H1 (cell line): Measurements from ENCODE around the gene ITGA6. TPM values are rescaled to one million over a fixed set of nuclear protein-coding genes. Genes with fewer than 3 reads are reported as not detected.
A peak's percentile ranks its signal among the peaks of the same experiment; 100 is the strongest.

Experiments
- CTCF ChIA-PET: fragments of 300-600 bp; sonication (Branson Sonifier 250); formaldehyde crosslinking; loops from one replicate; lab custom pipeline; 2021; ENCODE audit not compliant: partially characterized antibody; lab: Charles Lee
- POLR2A ChIA-PET: fragments of 300-600 bp; sonication (Branson Sonifier 250); formaldehyde crosslinking; loops from one replicate; lab custom pipeline; 2021; ENCODE audit warnings: inconsistent platforms; ENCODE audit not compliant: partially characterized antibody; lab: Charles Lee
- DNase-seq, 2 experiments: peaks; one replicate each; pipeline versions ENCODE4 v3.0.0 to v3.0.0-alpha.2; 2010 to 2022; ENCODE audit warnings: low spot score in 2 of 2, low read depth in 1 of 2, mixed read lengths in 1 of 2
- FAIRE-seq: peaks from 2 replicates; lab custom pipeline; 2011; peaks lifted over from hg19 to GRCh38; lab: Jason Lieb, UNC
- H2AFZ ChIP-seq: 2 replicates; pipeline ENCODE4 v1.8.1; 2012; ENCODE audit warnings: low read length, inconsistent platforms
- H2AK5ac ChIP-seq: 2 replicates; pipeline ENCODE4 v1.6.1; 2013; ENCODE audit warnings: low read depth, low read length
- H2BK120ac ChIP-seq: replicated peaks from 2 replicates; pipeline ENCODE3; 2013; ENCODE audit warnings: low read depth, low read length, inconsistent platforms
- H2BK12ac ChIP-seq: 2 replicates; pipeline ENCODE4 v1.6.1; 2013; ENCODE audit warnings: low read depth, low read length
- H2BK15ac ChIP-seq: 2 replicates; pipeline ENCODE4 v1.6.1; 2013; ENCODE audit warnings: low read length
- H2BK20ac ChIP-seq: 2 replicates; pipeline ENCODE4 v1.6.1; 2013; ENCODE audit warnings: low read length
- H2BK5ac ChIP-seq: 2 replicates; pipeline ENCODE4 v1.6.1; 2013; ENCODE audit warnings: low read depth, low read length
- H3K14ac ChIP-seq: 2 replicates; pipeline ENCODE4 v1.6.1; 2013; ENCODE audit warnings: inconsistent platforms; ENCODE audit not compliant: insufficient read length
- H3K18ac ChIP-seq: 2 replicates; pipeline ENCODE4 v1.6.1; 2013; ENCODE audit warnings: low read length; ENCODE audit errors: extremely low read depth
- H3K23ac ChIP-seq: 2 replicates; pipeline ENCODE4 v1.6.1; 2013; ENCODE audit warnings: inconsistent platforms; ENCODE audit not compliant: insufficient read length
- H3K23me2 ChIP-seq: 2 replicates; pipeline ENCODE4 v1.6.1; 2013; ENCODE audit warnings: low read depth, low read length
- H3K27ac ChIP-seq: 2 replicates; pipeline ENCODE4 v1.6.1; 2011; ENCODE audit warnings: low read depth, low read length, inconsistent platforms
- H3K27me3 ChIP-seq, 4 experiments: replicated peaks in 1 of 4; 1 replicate in 1 of 4; 2 replicates in 3 of 4; pipeline versions ENCODE4 v1.6.1 to v1.8.1; 2011 to 2013; ENCODE audit warnings: low read length in 3 of 4, mild to moderate bottlenecking in 3 of 4, inconsistent platforms in 2 of 4, mixed read lengths in 2 of 4, moderate library complexity in 1 of 4; ENCODE audit not compliant: control insufficient read depth in 3 of 4, insufficient read depth in 3 of 4; ENCODE audit errors: extremely low read depth in 1 of 4
- H3K36me3 ChIP-seq, 4 experiments: 2 replicates each; pipeline versions ENCODE4 v1.6.1 to v1.8.1; 2011 to 2013; ENCODE audit warnings: mild to moderate bottlenecking in 4 of 4, low read length in 3 of 4, moderate library complexity in 2 of 4, control low read depth in 1 of 4, inconsistent platforms in 1 of 4; ENCODE audit not compliant: insufficient read depth in 4 of 4, control insufficient read depth in 2 of 4
- H3K4ac ChIP-seq: replicated peaks from 2 replicates; pipeline ENCODE3; 2013; ENCODE audit warnings: low read length, low read depth, mixed read lengths, inconsistent platforms; ENCODE audit not compliant: insufficient read length
- H3K4me1 ChIP-seq, 4 experiments: replicated peaks in 1 of 4; 1 replicate in 1 of 4; 2 replicates in 3 of 4; pipeline versions ENCODE4 v1.6.1 to v1.8.1; 2011 to 2013; ENCODE audit warnings: low read length in 3 of 4, inconsistent platforms in 2 of 4, mixed read lengths in 1 of 4; ENCODE audit not compliant: insufficient read depth in 4 of 4, control insufficient read depth in 3 of 4
- H3K4me2 ChIP-seq, 2 experiments: 2 replicates each; pipeline versions ENCODE4 v1.6.1 to v1.8.1; 2011 to 2013; ENCODE audit warnings: low read depth in 2 of 2, low read length in 2 of 2, control low read depth in 1 of 2, inconsistent platforms in 1 of 2, mild to moderate bottlenecking in 1 of 2; ENCODE audit not compliant: insufficient read depth in 1 of 2
- H3K4me3 ChIP-seq, 4 experiments: fragments of 200-600, 300-600 bp in 1 of 4; sonication (generic), shearing (Covaris generic), sonication (Bioruptor Twin) in 1 of 4; 2 replicates each; pipeline versions ENCODE4 v1.5.1 to v1.8.1; 2011 to 2016; ENCODE audit warnings: low read length in 4 of 4, low read depth in 3 of 4, control low read depth in 2 of 4, inconsistent platforms in 2 of 4, mild to moderate bottlenecking in 2 of 4, mixed read lengths in 1 of 4, moderate library complexity in 1 of 4; ENCODE audit not compliant: insufficient read depth in 2 of 4; ENCODE audit errors: extremely low read depth in 1 of 4
- H3K56ac ChIP-seq: replicated peaks from 2 replicates; pipeline ENCODE3; 2013; ENCODE audit warnings: low read depth, mild to moderate bottlenecking, mixed read lengths, low read length, inconsistent platforms; ENCODE audit not compliant: insufficient read length
- H3K79me1 ChIP-seq: 2 replicates; pipeline ENCODE4 v1.6.1; 2013; ENCODE audit warnings: low read depth, low read length, control low read depth
- H3K79me2 ChIP-seq, 2 experiments: 2 replicates each; pipeline versions ENCODE4 v1.6.1 to v1.8.1; 2012 to 2013; ENCODE audit warnings: low read length in 2 of 2, mild to moderate bottlenecking in 2 of 2, inconsistent platforms in 1 of 2; ENCODE audit not compliant: insufficient read depth in 2 of 2, control insufficient read depth in 1 of 2
- H3K9ac ChIP-seq, 4 experiments: replicated peaks in 1 of 4; 1 replicate in 1 of 4; 2 replicates in 3 of 4; pipeline versions ENCODE4 v1.6.1 to v1.8.1; 2011 to 2013; ENCODE audit warnings: low read depth in 3 of 4, low read length in 3 of 4, control low read depth in 2 of 4, mild to moderate bottlenecking in 2 of 4, moderate library complexity in 2 of 4, inconsistent platforms in 1 of 4; ENCODE audit errors: extremely low read depth in 1 of 4
- H3K9me3 ChIP-seq, 2 experiments: 2 replicates each; pipeline versions ENCODE4 v1.6.1 to v1.8.1; 2012 to 2013; ENCODE audit warnings: mild to moderate bottlenecking in 2 of 2, moderate library complexity in 2 of 2, control low read depth in 1 of 2, inconsistent platforms in 1 of 2, low read depth in 1 of 2, low read length in 1 of 2, mixed read lengths in 1 of 2; ENCODE audit not compliant: insufficient read depth in 2 of 2
- H4K20me1 ChIP-seq, 2 experiments: replicated peaks in 1 of 2; 2 replicates each; pipeline versions ENCODE3 to v1.8.1; 2011 to 2013; ENCODE audit warnings: inconsistent platforms in 2 of 2, low read length in 2 of 2, mild to moderate bottlenecking in 1 of 2; ENCODE audit not compliant: insufficient read depth in 2 of 2, control insufficient read depth in 1 of 2
- H4K5ac ChIP-seq: 2 replicates; pipeline ENCODE4 v1.6.1; 2013; ENCODE audit warnings: low read length, low read depth, mixed read lengths, inconsistent platforms; ENCODE audit not compliant: insufficient read length
- H4K8ac ChIP-seq: 2 replicates; pipeline ENCODE4 v1.8.0; 2013; ENCODE audit warnings: mild to moderate bottlenecking, moderate library complexity, low read length, inconsistent platforms; ENCODE audit not compliant: insufficient read depth; ENCODE audit errors: extremely low read depth
- H4K91ac ChIP-seq: replicated peaks from 2 replicates; pipeline ENCODE3; 2013; ENCODE audit warnings: low read length, mixed read lengths, inconsistent platforms; ENCODE audit not compliant: insufficient read length
- BACH1 ChIP-seq: IDR thresholded peaks from 2 replicates; pipeline ENCODE4 v1.6.1; 2012; ENCODE audit warnings: low read length, improper control_type of control experiment
- BRCA1 ChIP-seq: IDR thresholded peaks from 2 replicates; pipeline ENCODE4 v1.6.1; 2012; ENCODE audit warnings: low read depth, low read length, improper control_type of control experiment
- CBX8 ChIP-seq: fragments of 300-800, 300-1000 bp; sonication (generic); IDR thresholded peaks from 2 replicates; pipeline ENCODE4 v1.7.1; 2016; ENCODE audit warnings: low read depth, low read length, borderline replicate concordance
- CHD2 ChIP-seq: IDR thresholded peaks from 2 replicates; pipeline ENCODE4 v1.6.1; 2012; ENCODE audit warnings: low read length, improper control_type of control experiment
- EGR1 ChIP-seq: IDR thresholded peaks from 2 replicates; pipeline ENCODE4 v1.6.1; 2011; ENCODE audit warnings: low read depth, low read length, borderline replicate concordance
- GTF2F1 ChIP-seq: IDR thresholded peaks from 2 replicates; pipeline ENCODE4 v1.6.1; 2012; ENCODE audit warnings: low read depth, low read length, improper control_type of control experiment, borderline replicate concordance
- JUN ChIP-seq: IDR thresholded peaks from 2 replicates; pipeline ENCODE4 v1.6.1; 2011; ENCODE audit warnings: low read depth, mild to moderate bottlenecking, improper control_type of control experiment, low read length
- KDM5A ChIP-seq: fragments of 200-600 bp; IDR thresholded peaks from 2 replicates; pipeline ENCODE4 v1.7.1; 2012; ENCODE audit warnings: mild to moderate bottlenecking, low read length, inconsistent platforms, mixed read lengths
- MAFK ChIP-seq: IDR thresholded peaks from 2 replicates; pipeline ENCODE4 v1.6.1; 2012; ENCODE audit warnings: low read depth, mild to moderate bottlenecking, improper control_type of control experiment, low read length
- NANOG ChIP-seq: IDR thresholded peaks from 2 replicates; pipeline ENCODE4 v1.6.1; 2011; ENCODE audit warnings: low read length, low read depth, mild to moderate bottlenecking, inconsistent platforms; ENCODE audit not compliant: insufficient read depth, poor library complexity, severe bottlenecking
- SAP30 ChIP-seq: fragments of 300-600 bp; sonication (generic); IDR thresholded peaks from 2 replicates; pipeline ENCODE4 v1.7.1; 2012; ENCODE audit warnings: low read length, moderate library complexity, mild to moderate bottlenecking, inconsistent platforms; ENCODE audit not compliant: insufficient read depth, insufficient replicate concordance
- SP2 ChIP-seq: IDR thresholded peaks from 2 replicates; pipeline ENCODE4 v1.6.1; 2012; ENCODE audit warnings: mild to moderate bottlenecking, low read length, inconsistent platforms
- SUZ12 ChIP-seq: fragments of 200-600 bp; sonication (generic); IDR thresholded peaks from 2 replicates; pipeline ENCODE4 v1.6.1; 2012; ENCODE audit warnings: mild to moderate bottlenecking, inconsistent platforms, low read length, moderate library complexity, mixed read lengths
- TCF12 ChIP-seq: IDR thresholded peaks from 2 replicates; pipeline ENCODE4 v1.6.1; 2011; ENCODE audit warnings: low read depth, mild to moderate bottlenecking, low read length
- WGBS, 2 experiments: shearing (Covaris generic) in 1 of 2; methylation state at CpG; one replicate each; pipeline versions ENCODE4 v1.1.6 to v1.1.7; 2013 to 2015; ENCODE audit warnings: low lambda C conversion rate in 2 of 2, mixed read lengths in 2 of 2, inconsistent platforms in 1 of 2, low coverage in 1 of 2, missing lambda C conversion rate in 1 of 2; ENCODE audit not compliant: insufficient replicate concordance in 2 of 2, insufficient coverage in 1 of 2, insufficient read length in 1 of 2; ENCODE audit errors: extremely low coverage in 1 of 2, missing lambda C conversion rate in 1 of 2; 5-methylcytosine and 5-hydroxymethylcytosine counted together
- polyA plus RNA-seq, 7 experiments: library from polyadenylated mRNA; depleted of rRNA in 3 of 7; stranded (reverse) in 5 of 7; unstranded in 2 of 7; fragments of >200 nt in 5 of 7; fragments of 200-250 nt in 2 of 7; gene quantifications; 1 replicate in 5 of 7; 2 replicates in 1 of 7; 4 replicates in 1 of 7; pipeline versions ENCODE4 v1.2.1 to v1.2.3, GENCODE V29; 2011 to 2013; ENCODE audit warnings: missing spikeins in 2 of 7, mixed read lengths in 2 of 7
- total RNA-seq: library from RNA; stranded (reverse); fragmentation: NEBNext Ultra II Directional; extraction: Animal tissue kit (Norgen Biotek cat#: 25700); gene quantifications from 2 replicates; pipeline ENCODE4 v1.2.1, GENCODE V29; 2021

The ITGA6 gene
- total and polyA plus RNA-seq, 2 of the 8 experiments (the other 6 are each of a cell fraction or from before 2014, with no cell fraction given), result 26.9 to 118 TPM

GRCh38 chr2:172462849-172463381 lies 35.5 kb downstream of the ITGA6 start:
- no peak for FAIRE-seq
- POLR2A ChIA-PET, result interaction anchor here (0.6 to 3.1 kb wide), 6 partner anchors 11 to 302 kb away, joined by 3 to 15 read pairs (median 5); no protein-coding TSS in a partner anchor
- no peak overlapping the region for H4K5ac ChIP-seq
- TF ChIP-seq BACH1 (no peak), GTF2F1 (no peak), CHD2 (no peak), CBX8 (no peak), SAP30 (no peak), NANOG (no peak), KDM5A (no peak), TCF12 (no peak), EGR1 (no peak), JUN (no peak), SP2 (no peak), MAFK (no peak), SUZ12 (no peak), BRCA1 (no peak)

More at GRCh38 chr2:172462849-172463381, 35.5 kb downstream of the ITGA6 start:
- no peak overlapping the region for H2BK20ac ChIP-seq
- no peak overlapping the region for H3K4me2 ChIP-seq
- peak overlapping the region; percentile 55; the same call in 1 of the 2 replicates for H2BK12ac ChIP-seq
- 0 out of 2 replicates have a peak overlapping the region, but pooled peaks have one; percentile 34 for H2BK15ac ChIP-seq
- no peak overlapping the region for H3K4ac ChIP-seq
- peak overlapping the region; percentile 7 for H3K56ac ChIP-seq
- H4K20me1 ChIP-seq, result peaks cover 4 to 13% of the 10 kb centered on the region in 2 experiments
- no peak overlapping the region for H3K4me3 ChIP-seq
- peaks cover 7% of the 10 kb centered on the region; the same call in 1 of the 2 replicates for H3K79me1 ChIP-seq
- no peak overlapping the region for H3K18ac ChIP-seq
- H4K8ac ChIP-seq, result no peak overlapping the region
- H2AFZ ChIP-seq, result no peak overlapping the region
- no peaks in the 10 kb centered on the region for H3K27me3 ChIP-seq
- no peak overlapping the region for H2BK120ac ChIP-seq
- peaks cover 11 to 24% (median 14%) of the 10 kb centered on the region in 4 experiments; a peak in 6 of 7 replicates for H3K4me1 ChIP-seq
- H3K23ac ChIP-seq, result no peak overlapping the region
- peaks cover 0 to 77% of the 10 kb centered on the region in 2 experiments; a peak in 2 of 4 replicates for H3K79me2 ChIP-seq
- CTCF ChIA-PET, result interaction anchor here (0.8 to 32.4 kb wide), 45 partner anchors 9 to 764 kb away, joined by 3 to 634 read pairs (median 9); partner anchors contain the start of gene ITGA6
- no peak overlapping the region for H3K9ac ChIP-seq
- DNase-seq, result no peak
- no peak overlapping the region for H3K27ac ChIP-seq
- peaks cover 0 to 13% (median 7%) of the 10 kb centered on the region in 4 experiments; a peak in 4 of 8 replicates for H3K36me3 ChIP-seq
- 86% methylated on average over 5 of the region's 5 CpGs; no CpG with 5 or more reads in 1 of the 2 experiments for WGBS, 2 experiments
- peak overlapping the region; percentile 15 for H4K91ac ChIP-seq
- 0 out of 2 replicates have a peak overlapping the region, but pooled peaks have one; percentile 35 for H2BK5ac ChIP-seq
- H3K14ac ChIP-seq, result no peak overlapping the region
- no peaks in the 10 kb centered on the region for H3K23me2 ChIP-seq
- no peak overlapping the region for H2AK5ac ChIP-seq
- H3K9me3 ChIP-seq, result no peaks in the 10 kb centered on the region
